Astrocyte of the cerebellum (primary cell): ENCODE data around the gene PPP2R2B.

Source experiments
- DNase-seq: peaks from one replicate; pipeline ENCODE4 v3.0.0-alpha.2; 2011; ENCODE audit warnings: low read depth
- H3K4me3 ChIP-seq: 2 replicates; pipeline ENCODE4 v1.5.1; 2011; ENCODE audit warnings: mild to moderate bottlenecking, low read depth, low read length, moderate library complexity
- CTCF ChIP-seq: IDR thresholded peaks from 2 replicates; pipeline ENCODE4 v1.5.1; 2012; ENCODE audit warnings: low read length, low read depth, moderate library complexity, mild to moderate bottlenecking; ENCODE audit errors: missing control alignments
- in situ Hi-C: cut with HindIII; loops from 2 replicates; pipeline ENCODE4 v1.10.0; 2017; ENCODE audit warnings: low sequenced_read_pairs

The PPP2R2B gene

GRCh38 chr5:146599261-146599660 is 279.3 kb downstream of the PPP2R2B start:
- TF ChIP-seq CTCF, result no peak
- no peak overlapping the region for H3K4me3 ChIP-seq
- no peak for DNase-seq
- in situ Hi-C loops, result no loop called here

GRCh38 chr5:146595088-146595487 is 283.5 kb downstream of the PPP2R2B start:
- no peak overlapping the region for H3K4me3 ChIP-seq
- DNase-seq, result no peak
- no peak for TF ChIP-seq CTCF
- in situ Hi-C loops, result no loop called here

- H3K4me3 ChIP-seq, result no peak overlapping the region
- in situ Hi-C loops, result no loop called here
- no peak for TF ChIP-seq CTCF
- no peak for DNase-seq
Observed at GRCh38 chr5:146592352-146592751, 286.2 kb downstream of the PPP2R2B start.

- DNase-seq, result no peak
- in situ Hi-C loops, result no loop called here
- TF ChIP-seq CTCF, result no peak
- H3K4me3 ChIP-seq, result no peak overlapping the region
Observed at GRCh38 chr5:146589028-146589345, 289.6 kb downstream of the PPP2R2B start.

GRCh38 chr5:146588331-146589027 is 290.1 kb downstream of the PPP2R2B start:
- no peak for TF ChIP-seq CTCF
- in situ Hi-C loops, result no loop called here
- H3K4me3 ChIP-seq, result no peak overlapping the region
- no peak for DNase-seq

GRCh38 chr5:146586752-146587151 is 291.8 kb downstream of the PPP2R2B start:
- in situ Hi-C loops, result no loop called here
- no peak overlapping the region for H3K4me3 ChIP-seq
- no peak for TF ChIP-seq CTCF
- no peak for DNase-seq
